HL-60 (cell line): ENCODE measurements around the gene TEC.
A peak's percentile ranks its signal among the peaks of the same experiment; 100 is the strongest.

ENCODE experiments used
- DNase-seq, 2 experiments: peaks; one replicate each; pipeline ENCODE4 v3.0.0-alpha.2; 2010 to 2020; ENCODE audit warnings: low read depth in 1 of 2, low spot score in 1 of 2
- H3K27ac ChIP-seq: fragments of 250-450 bp; sonication (Bioruptor Pico); replicated peaks from 2 replicates; pipeline ENCODE4 v1.5.1; 2020; ENCODE audit warnings: mild to moderate bottlenecking, moderate library complexity
- H3K27me3 ChIP-seq: fragments of 250-450 bp; sonication (Bioruptor Pico); 2 replicates; pipeline ENCODE4 v1.5.1; 2021; ENCODE audit warnings: mild to moderate bottlenecking, moderate library complexity; ENCODE audit not compliant: insufficient read depth, poor library complexity, severe bottlenecking
- H3K4me3 ChIP-seq: replicated peaks from 2 replicates; pipeline ENCODE4 v1.5.1; 2011; ENCODE audit warnings: mild to moderate bottlenecking, control low read depth, low read length; ENCODE audit not compliant: insufficient read depth
- GABPA ChIP-seq: IDR thresholded peaks from 2 replicates; pipeline ENCODE4 v1.6.1; 2012; ENCODE audit warnings: low read depth
- POLR2AphosphoS5 ChIP-seq: IDR thresholded peaks from 2 replicates; pipeline ENCODE4 v1.6.1; 2012; ENCODE audit warnings: low read depth
- SPI1 ChIP-seq: IDR thresholded peaks from 2 replicates; pipeline ENCODE4 v1.6.1; 2012; ENCODE audit warnings: low read depth, mild to moderate bottlenecking, borderline replicate concordance
- TF ChIP-seq, protein P1 (sequence below): IDR thresholded peaks from one replicate; pipeline ENCODE4 v1.5.1; 2011; ENCODE audit warnings: low read length, control low read depth, inconsistent platforms; ENCODE audit not compliant: insufficient read depth
- TF ChIP-seq, protein P2 (sequence below): IDR thresholded peaks from 2 replicates; pipeline ENCODE4 v1.6.1; 2012; ENCODE audit warnings: low read depth; ENCODE audit not compliant: insufficient replicate concordance

The TEC gene

DNA sequence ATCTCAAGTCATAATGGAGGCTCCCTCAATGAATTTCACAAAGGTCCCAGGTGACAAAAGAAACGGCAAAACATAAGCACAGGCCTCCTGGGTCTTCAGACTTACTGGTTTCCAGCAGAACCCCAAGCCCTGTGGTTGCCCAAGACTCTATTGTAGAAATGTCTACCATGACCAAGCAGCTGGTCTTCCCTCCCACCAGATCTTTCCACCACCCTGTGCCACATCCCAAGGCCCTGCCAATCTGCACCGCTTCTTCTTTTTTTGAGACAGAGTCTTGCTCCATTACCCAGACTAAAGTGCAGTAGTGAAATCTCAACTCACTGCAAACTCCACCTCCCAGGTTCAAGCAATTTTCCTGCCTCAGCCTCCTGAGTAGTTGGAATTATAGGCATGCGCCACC, 112.4 kb downstream of the TEC start:
- no peak overlapping the region for H3K27ac ChIP-seq
- no peak overlapping the region for H3K4me3 ChIP-seq
- no peaks in the 10 kb centered on the region for H3K27me3 ChIP-seq
- TF ChIP-seq GABPA (no peak), SPI1 (no peak)
- TF ChIP-seq, protein P1, sequence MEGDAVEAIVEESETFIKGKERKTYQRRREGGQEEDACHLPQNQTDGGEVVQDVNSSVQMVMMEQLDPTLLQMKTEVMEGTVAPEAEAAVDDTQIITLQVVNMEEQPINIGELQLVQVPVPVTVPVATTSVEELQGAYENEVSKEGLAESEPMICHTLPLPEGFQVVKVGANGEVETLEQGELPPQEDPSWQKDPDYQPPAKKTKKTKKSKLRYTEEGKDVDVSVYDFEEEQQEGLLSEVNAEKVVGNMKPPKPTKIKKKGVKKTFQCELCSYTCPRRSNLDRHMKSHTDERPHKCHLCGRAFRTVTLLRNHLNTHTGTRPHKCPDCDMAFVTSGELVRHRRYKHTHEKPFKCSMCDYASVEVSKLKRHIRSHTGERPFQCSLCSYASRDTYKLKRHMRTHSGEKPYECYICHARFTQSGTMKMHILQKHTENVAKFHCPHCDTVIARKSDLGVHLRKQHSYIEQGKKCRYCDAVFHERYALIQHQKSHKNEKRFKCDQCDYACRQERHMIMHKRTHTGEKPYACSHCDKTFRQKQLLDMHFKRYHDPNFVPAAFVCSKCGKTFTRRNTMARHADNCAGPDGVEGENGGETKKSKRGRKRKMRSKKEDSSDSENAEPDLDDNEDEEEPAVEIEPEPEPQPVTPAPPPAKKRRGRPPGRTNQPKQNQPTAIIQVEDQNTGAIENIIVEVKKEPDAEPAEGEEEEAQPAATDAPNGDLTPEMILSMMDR, result no peak
- DNase-seq, result peak in 1 of 2 experiments; percentile 31

- no peak for TF ChIP-seq GABPA
- TF ChIP-seq, protein P1, result no peak
- no peak for DNase-seq
- H3K27ac ChIP-seq, result no peak overlapping the region
- no peak overlapping the region for H3K4me3 ChIP-seq
- no peaks in the 10 kb centered on the region for H3K27me3 ChIP-seq
Measured at GRCh38 chr4:48156423-48156822, 113.2 kb downstream of the TEC start.

DNA sequence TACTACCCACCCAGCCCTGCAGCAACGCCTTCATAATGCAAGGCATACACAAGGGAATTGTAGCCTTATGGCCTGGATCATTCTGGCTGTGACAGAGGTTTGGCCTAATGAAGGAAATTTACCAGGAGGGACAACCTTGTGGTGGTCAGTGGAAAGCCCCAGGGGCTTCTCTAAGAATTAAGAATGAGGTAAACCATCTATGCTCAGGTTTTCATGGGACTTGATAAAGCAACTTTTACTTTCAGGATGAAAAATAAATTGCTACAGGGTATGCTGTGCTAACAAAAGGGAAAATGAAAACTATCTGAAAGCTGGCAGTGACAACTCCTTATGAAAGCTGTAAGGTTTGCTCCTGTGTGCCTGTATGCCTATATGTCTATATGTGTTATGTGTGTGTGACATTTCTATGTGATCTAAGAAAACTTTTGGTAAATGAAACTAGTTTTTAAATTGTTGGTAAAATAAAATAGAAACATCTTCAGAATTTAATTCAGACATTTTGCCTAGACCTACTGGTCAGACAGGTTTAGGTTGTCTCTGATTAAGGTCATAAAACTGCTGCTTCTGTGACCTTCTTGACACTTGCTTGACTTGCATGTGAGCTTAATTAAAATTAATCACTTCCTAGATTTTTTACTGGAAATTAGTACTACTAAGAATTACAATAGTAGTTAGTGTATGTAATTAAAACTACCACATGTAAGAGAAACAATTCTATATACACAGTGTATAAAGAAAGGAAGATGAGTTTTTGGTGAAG, 115.7 kb downstream of the TEC start:
- Histone ChIP-seq H3K4me3 (no peak overlapping the region), H3K27me3 (no peaks in the 10 kb centered on the region), H3K27ac (no peak overlapping the region)
- DNase-seq, result no peak
- no peak for TF ChIP-seq SPI1
- TF ChIP-seq GABPA, result no peak
- no peak for TF ChIP-seq POLR2AphosphoS5
- TF ChIP-seq, protein P2, sequence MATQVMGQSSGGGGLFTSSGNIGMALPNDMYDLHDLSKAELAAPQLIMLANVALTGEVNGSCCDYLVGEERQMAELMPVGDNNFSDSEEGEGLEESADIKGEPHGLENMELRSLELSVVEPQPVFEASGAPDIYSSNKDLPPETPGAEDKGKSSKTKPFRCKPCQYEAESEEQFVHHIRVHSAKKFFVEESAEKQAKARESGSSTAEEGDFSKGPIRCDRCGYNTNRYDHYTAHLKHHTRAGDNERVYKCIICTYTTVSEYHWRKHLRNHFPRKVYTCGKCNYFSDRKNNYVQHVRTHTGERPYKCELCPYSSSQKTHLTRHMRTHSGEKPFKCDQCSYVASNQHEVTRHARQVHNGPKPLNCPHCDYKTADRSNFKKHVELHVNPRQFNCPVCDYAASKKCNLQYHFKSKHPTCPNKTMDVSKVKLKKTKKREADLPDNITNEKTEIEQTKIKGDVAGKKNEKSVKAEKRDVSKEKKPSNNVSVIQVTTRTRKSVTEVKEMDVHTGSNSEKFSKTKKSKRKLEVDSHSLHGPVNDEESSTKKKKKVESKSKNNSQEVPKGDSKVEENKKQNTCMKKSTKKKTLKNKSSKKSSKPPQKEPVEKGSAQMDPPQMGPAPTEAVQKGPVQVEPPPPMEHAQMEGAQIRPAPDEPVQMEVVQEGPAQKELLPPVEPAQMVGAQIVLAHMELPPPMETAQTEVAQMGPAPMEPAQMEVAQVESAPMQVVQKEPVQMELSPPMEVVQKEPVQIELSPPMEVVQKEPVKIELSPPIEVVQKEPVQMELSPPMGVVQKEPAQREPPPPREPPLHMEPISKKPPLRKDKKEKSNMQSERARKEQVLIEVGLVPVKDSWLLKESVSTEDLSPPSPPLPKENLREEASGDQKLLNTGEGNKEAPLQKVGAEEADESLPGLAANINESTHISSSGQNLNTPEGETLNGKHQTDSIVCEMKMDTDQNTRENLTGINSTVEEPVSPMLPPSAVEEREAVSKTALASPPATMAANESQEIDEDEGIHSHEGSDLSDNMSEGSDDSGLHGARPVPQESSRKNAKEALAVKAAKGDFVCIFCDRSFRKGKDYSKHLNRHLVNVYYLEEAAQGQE, result no peak
- TF ChIP-seq, protein P1, result no peak

GRCh38 chr4:48152259-48152658, 117.4 kb downstream of the TEC start:
- no peak for TF ChIP-seq SPI1
- TF ChIP-seq, protein P2, result no peak
- TF ChIP-seq, protein P1, result no peak
- no peak for TF ChIP-seq GABPA
- no peak for TF ChIP-seq POLR2AphosphoS5
- Histone ChIP-seq H3K27me3 (no peaks in the 10 kb centered on the region), H3K4me3 (no peak overlapping the region), H3K27ac (no peak overlapping the region)
- DNase-seq, result no peak
